GM12878 (cell line): ENCODE measurements around the gene EMILIN2. TPM values are rescaled to one million over a fixed set of nuclear protein-coding genes. Genes with fewer than 3 reads are reported as not detected.

ENCODE experiments used
- ATAC-seq: fragments of 200-7000 bp; cut with Tn5 transposase; 3 replicates; pipeline ENCODE4 v1.9.1; 2020; ENCODE audit warnings: mild to moderate bottlenecking, moderate library complexity
- BruUV-seq: library from RNA; stranded (reverse); fragments of 400-500 nt; replicated peaks from 2 replicates; lab custom pipeline; 2021; lab: Mats Ljungman, UMichigan
- CTCF ChIA-PET: fragments of 300-600 bp; sonication (Branson Sonifier 250); formaldehyde crosslinking; extraction: SDS; loops from one replicate; lab custom pipeline; 2021; ENCODE audit warnings: inconsistent platforms; lab: Yijun Ruan, JAX
- POLR2A ChIA-PET: fragments of 350-600 bp; formaldehyde crosslinking; extraction: SDS; loops from one replicate; lab custom pipeline; 2021; ENCODE audit warnings: inconsistent platforms; lab: Charles Lee
- RAD21 ChIA-PET: fragments of 300-600 bp; sonication (Branson Sonifier 250); formaldehyde crosslinking; loops from one replicate; lab custom pipeline; 2023; ENCODE audit warnings: antibody characterized with exemption; ENCODE audit not compliant: unreplicated experiment; lab: Charles Lee
- SMC1A ChIA-PET: fragments of 300-600 bp; sonication (Branson Sonifier 250); formaldehyde crosslinking; loops from one replicate; lab custom pipeline; 2023; ENCODE audit not compliant: unreplicated experiment, uncharacterized antibody; lab: Charles Lee
- DNase-seq: peaks from one replicate; pipeline ENCODE4 v3.0.0-alpha.2; 2011; ENCODE audit warnings: low read depth, low spot score
- FAIRE-seq: peaks from 3 replicates; lab custom pipeline; 2011; peaks lifted over from hg19 to GRCh38; lab: Jason Lieb, UNC
- H2AFZ ChIP-seq: 2 replicates; pipeline ENCODE4 v1.6.0; 2011; ENCODE audit warnings: low read depth, low read length, control low read depth; ENCODE audit not compliant: control insufficient read depth
- H3K27ac ChIP-seq: 2 replicates; pipeline ENCODE4 v1.5.1; 2011; ENCODE audit warnings: control low read depth; ENCODE audit not compliant: control insufficient read depth, insufficient read depth
- H3K27me3 ChIP-seq, 2 experiments: replicated peaks in 1 of 2; 2 replicates each; pipeline versions ENCODE4 v1.6.0 to v1.6.1; 2011; ENCODE audit warnings: low read length in 1 of 2; ENCODE audit not compliant: control insufficient read depth in 2 of 2, insufficient read depth in 2 of 2
- H3K36me3 ChIP-seq, 2 experiments: 2 replicates each; pipeline ENCODE4 v1.5.1; 2011; ENCODE audit warnings: low read length in 1 of 2; ENCODE audit not compliant: control insufficient read depth in 2 of 2, insufficient read depth in 2 of 2
- H3K4me1 ChIP-seq: 2 replicates; pipeline ENCODE4 v1.6.1; 2011; ENCODE audit warnings: mild to moderate bottlenecking, low read length, moderate library complexity, mixed read lengths; ENCODE audit not compliant: control insufficient read depth, insufficient read depth
- H3K4me2 ChIP-seq: 2 replicates; pipeline ENCODE4 v1.6.0; 2011; ENCODE audit warnings: control low read depth; ENCODE audit not compliant: control insufficient read depth, insufficient read depth
- H3K4me3 ChIP-seq: fragments of 200-600 bp; sonication (generic); 2 replicates; pipeline ENCODE4 v1.5.1; 2016
- H3K79me2 ChIP-seq: 2 replicates; pipeline ENCODE4 v1.6.0; 2011; ENCODE audit warnings: low read length; ENCODE audit not compliant: control insufficient read depth, insufficient read depth
- H3K9ac ChIP-seq: 2 replicates; pipeline ENCODE4 v1.8.0; 2011; ENCODE audit warnings: low read length, control low read depth, mixed read lengths; ENCODE audit not compliant: control insufficient read depth, insufficient read depth
- H3K9me3 ChIP-seq: replicated peaks from 3 replicates; pipeline ENCODE4 v1.5.1; 2011; ENCODE audit warnings: mild to moderate bottlenecking, low read length; ENCODE audit not compliant: control insufficient read depth, insufficient read depth
- H4K20me1 ChIP-seq: 2 replicates; pipeline ENCODE4 v1.6.0; 2011; ENCODE audit not compliant: control insufficient read depth, insufficient read depth
- ASH2L ChIP-seq: fragments of 300-600, 200-600 bp; sonication (generic); IDR thresholded peaks from 2 replicates; pipeline ENCODE4 v1.6.1; 2017; ENCODE audit warnings: low read depth, mild to moderate bottlenecking, borderline replicate concordance
- ATF3 ChIP-seq: IDR thresholded peaks from 2 replicates; pipeline ENCODE4 v1.6.1; 2011; ENCODE audit warnings: low read depth, mild to moderate bottlenecking, low read length, moderate library complexity, borderline replicate concordance; ENCODE audit errors: extremely low read depth
- CTCF ChIP-seq, 3 experiments: IDR thresholded peaks in 2 of 3; conservative IDR thresholded peaks in 1 of 3; 2 replicates each; pipeline ENCODE4 v1.5.1; 2011; ENCODE audit warnings: low read depth in 3 of 3, low read length in 3 of 3, mild to moderate bottlenecking in 3 of 3, control low read depth in 2 of 3, moderate library complexity in 2 of 3, inconsistent platforms in 1 of 3, mixed read lengths in 1 of 3; ENCODE audit not compliant: control insufficient read depth in 2 of 3, insufficient read depth in 1 of 3; ENCODE audit errors: extremely low read depth in 1 of 3
- ETV6 ChIP-seq, 2 experiments: fragments of 450-650 bp in 1 of 2; IDR thresholded peaks in 1 of 2; conservative IDR thresholded peaks in 1 of 2; 2 replicates each; pipeline ENCODE4 v1.6.1; 2014; ENCODE audit warnings: antibody characterized with exemption in 1 of 2, borderline replicate concordance in 1 of 2, low read depth in 1 of 2, mild to moderate bottlenecking in 1 of 2, moderate library complexity in 1 of 2
- FOXK2 ChIP-seq: fragments of 450-650 bp; IDR thresholded peaks from 2 replicates; pipeline ENCODE4 v1.6.1; 2017; ENCODE audit warnings: mild to moderate bottlenecking, moderate library complexity
- HSF1 ChIP-seq: fragments of 150-350 bp; IDR thresholded peaks from 2 replicates; pipeline ENCODE4 v1.6.1; 2014; ENCODE audit warnings: mild to moderate bottlenecking, low read depth, low read length
- MYC ChIP-seq: IDR thresholded peaks from 2 replicates; pipeline ENCODE4 v1.6.1; 2011; ENCODE audit warnings: mild to moderate bottlenecking, low read length, moderate library complexity, inconsistent platforms; ENCODE audit not compliant: insufficient read depth, insufficient replicate concordance, insufficient read length, severe bottlenecking
- RBBP5 ChIP-seq: fragments of 200-600 bp; sonication (generic); conservative IDR thresholded peaks from 2 replicates; pipeline ENCODE4 v1.6.1; 2016
- SMAD1 ChIP-seq: fragments of 450-650 bp; IDR thresholded peaks from 2 replicates; pipeline ENCODE4 v1.6.1; 2018; ENCODE audit warnings: mild to moderate bottlenecking, low read depth; ENCODE audit not compliant: partially characterized antibody
- SREBF1 ChIP-seq: IDR thresholded peaks from 2 replicates; pipeline ENCODE4 v1.6.1; 2012; ENCODE audit warnings: mild to moderate bottlenecking, low read length
- SUZ12 ChIP-seq: fragments of 200-600 bp; sonication (generic); IDR thresholded peaks from one replicate; pipeline ENCODE4 v1.6.1; 2018; ENCODE audit warnings: antibody characterized with exemption, mild to moderate bottlenecking; ENCODE audit not compliant: unreplicated experiment
- TARDBP ChIP-seq: IDR thresholded peaks from 2 replicates; pipeline ENCODE4 v1.6.1; 2016; ENCODE audit warnings: borderline replicate concordance
- ZBED1 ChIP-seq: IDR thresholded peaks from 2 replicates; pipeline ENCODE4 v1.6.1; 2016; ENCODE audit warnings: borderline replicate concordance
- ZNF24 ChIP-seq: fragments of 450-650 bp; IDR thresholded peaks from 2 replicates; pipeline ENCODE4 v1.6.1; 2017; ENCODE audit warnings: antibody characterized with exemption, mild to moderate bottlenecking
- WGBS: methylation state at CpG from one replicate; pipeline ENCODE4 v1.1.6; 2016; ENCODE audit warnings: low lambda C conversion rate; ENCODE audit not compliant: insufficient replicate concordance, insufficient coverage; ENCODE audit errors: missing lambda C conversion rate; 5-methylcytosine and 5-hydroxymethylcytosine counted together
- in situ Hi-C: fragments of 300-500 bp; cut with MboI; formaldehyde crosslinking; loops from 9 replicates; pipeline ENCODE4 v1.14.3; 2018; ENCODE audit warnings: mixed read lengths
- intact Hi-C: fragments of 100-400 bp; cut with micrococcal nuclease; formaldehyde crosslinking; loops from one replicate; pipeline ENCODE4 v1.14.2; 2022; ENCODE audit not compliant: unreplicated experiment
- polyA plus RNA-seq, 11 experiments: library from polyadenylated mRNA; depleted of rRNA in 4 of 11; unstranded in 6 of 11; stranded (reverse) in 5 of 11; fragments of >200 nt; fragmentation: Nextera tagmentation in 4 of 11; fragmentation: Illumina TruSeq in 1 of 11; extraction: Ambion mirVana in 4 of 11; extraction: Trizol in 1 of 11; gene quantifications; 1 replicate in 1 of 11; 2 replicates in 10 of 11; pipeline versions ENCODE4 v1.2.1 to v1.2.3, GENCODE V29; 2011 to 2016; ENCODE audit warnings: inconsistent platforms in 2 of 11, missing spikeins in 2 of 11, low read depth in 1 of 11
- total RNA-seq, 4 experiments: library from RNA; depleted of rRNA in 3 of 4; stranded (reverse); fragments of >200 nt in 3 of 4; fragmentation: Illumina TruSeq in 1 of 4; extraction: Trizol in 1 of 4; gene quantifications; 2 replicates each; pipeline versions ENCODE4 v1.2.1 to v1.2.3, GENCODE V29; 2013 to 2021
- TF ChIP-seq, protein P1 (sequence below): fragments of 450-650 bp; IDR thresholded peaks from 2 replicates; pipeline ENCODE4 v1.6.1; 2018; ENCODE audit warnings: borderline replicate concordance, mild to moderate bottlenecking; ENCODE audit not compliant: partially characterized antibody
- TF ChIP-seq, protein P2 (sequence below): IDR thresholded peaks from 2 replicates; pipeline ENCODE4 v1.6.1; 2012; ENCODE audit warnings: low read depth, low read length, improper control_type of control experiment

EMILIN2 gene
- total and polyA plus RNA-seq, 10 of the 15 experiments (the other 5 are each of a cell fraction or from before 2014, with no cell fraction given) = 0.58 to 18.4 (median 5.9) TPM

GRCh38 chr18:2887470-2887869 lies 40.7 kb downstream of the EMILIN2 start:
- WGBS = 49% methylated on average over 4 of the region's 4 CpGs
- no peak for FAIRE-seq
- no peak for TF ChIP-seq TARDBP
- TF ChIP-seq SREBF1 = no peak
- no peak for TF ChIP-seq SUZ12
- TF ChIP-seq, protein P1, sequence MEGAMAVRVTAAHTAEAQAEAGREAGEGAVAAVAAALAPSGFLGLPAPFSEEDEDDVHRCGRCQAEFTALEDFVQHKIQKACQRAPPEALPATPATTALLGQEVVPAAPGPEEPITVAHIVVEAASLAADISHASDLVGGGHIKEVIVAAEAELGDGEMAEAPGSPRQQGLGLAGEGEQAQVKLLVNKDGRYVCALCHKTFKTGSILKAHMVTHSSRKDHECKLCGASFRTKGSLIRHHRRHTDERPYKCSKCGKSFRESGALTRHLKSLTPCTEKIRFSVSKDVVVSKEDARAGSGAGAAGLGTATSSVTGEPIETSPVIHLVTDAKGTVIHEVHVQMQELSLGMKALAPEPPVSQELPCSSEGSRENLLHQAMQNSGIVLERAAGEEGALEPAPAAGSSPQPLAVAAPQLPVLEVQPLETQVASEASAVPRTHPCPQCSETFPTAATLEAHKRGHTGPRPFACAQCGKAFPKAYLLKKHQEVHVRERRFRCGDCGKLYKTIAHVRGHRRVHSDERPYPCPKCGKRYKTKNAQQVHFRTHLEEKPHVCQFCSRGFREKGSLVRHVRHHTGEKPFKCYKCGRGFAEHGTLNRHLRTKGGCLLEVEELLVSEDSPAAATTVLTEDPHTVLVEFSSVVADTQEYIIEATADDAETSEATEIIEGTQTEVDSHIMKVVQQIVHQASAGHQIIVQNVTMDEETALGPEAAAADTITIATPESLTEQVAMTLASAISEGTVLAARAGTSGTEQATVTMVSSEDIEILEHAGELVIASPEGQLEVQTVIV = no peak
- no peak for TF ChIP-seq ZBED1
- TF ChIP-seq ETV6 (conservative IDR thresholded peaks at IDR 0.05 in 1 of 2, IDR thresholded peaks at IDR 0.05 in 1 of 2; ENCODE audit: borderline replicate concordance in 1 of 2, low read depth in 1 of 2) = no peak
- no peak for TF ChIP-seq FOXK2
- no peak for TF ChIP-seq CTCF (IDR thresholded peaks at IDR 0.05 in 2 of 3, conservative IDR thresholded peaks at IDR 0.05 in 1 of 3; ENCODE audit: control insufficient read depth in 2 of 3, extremely low read depth in 1 of 3, insufficient read depth in 1 of 3, low read depth in 3 of 3, low read length in 3 of 3)
- TF ChIP-seq HSF1 = no peak
- TF ChIP-seq, protein P2, sequence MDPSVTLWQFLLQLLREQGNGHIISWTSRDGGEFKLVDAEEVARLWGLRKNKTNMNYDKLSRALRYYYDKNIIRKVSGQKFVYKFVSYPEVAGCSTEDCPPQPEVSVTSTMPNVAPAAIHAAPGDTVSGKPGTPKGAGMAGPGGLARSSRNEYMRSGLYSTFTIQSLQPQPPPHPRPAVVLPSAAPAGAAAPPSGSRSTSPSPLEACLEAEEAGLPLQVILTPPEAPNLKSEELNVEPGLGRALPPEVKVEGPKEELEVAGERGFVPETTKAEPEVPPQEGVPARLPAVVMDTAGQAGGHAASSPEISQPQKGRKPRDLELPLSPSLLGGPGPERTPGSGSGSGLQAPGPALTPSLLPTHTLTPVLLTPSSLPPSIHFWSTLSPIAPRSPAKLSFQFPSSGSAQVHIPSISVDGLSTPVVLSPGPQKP = no peak
- TF ChIP-seq MYC = no peak
- no peak for TF ChIP-seq RBBP5
- TF ChIP-seq ASH2L = no peak
- no peak for TF ChIP-seq ZNF24
- no peak for TF ChIP-seq SMAD1
- no peak for TF ChIP-seq ATF3

More at GRCh38 chr18:2887470-2887869, 40.7 kb downstream of the EMILIN2 start:
- intact Hi-C loops (no loop called here), in situ Hi-C loops (no loop called here)
- H3K36me3 ChIP-seq = no peaks in the 10 kb centered on the region
- ATAC-seq (no peak), DNase-seq (no peak)
- H2AFZ ChIP-seq = no peak overlapping the region
- no peaks in the 10 kb centered on the region; the same call in 2 of the 3 replicates for H3K9me3 ChIP-seq
- no peak overlapping the region for H3K27ac ChIP-seq
- H3K4me3 ChIP-seq = no peak overlapping the region
- ChIA-PET CTCF (no interaction called here), SMC1A (no interaction called here), POLR2A (no interaction called here), RAD21 (no interaction called here)
- H3K4me2 ChIP-seq = no peak overlapping the region
- H4K20me1 ChIP-seq = no peaks in the 10 kb centered on the region
- H3K9ac ChIP-seq = no peak overlapping the region
- peaks cover 9% of the 10 kb centered on the region for H3K4me1 ChIP-seq
- no TSS peak for BruUV-seq
- no peaks in the 10 kb centered on the region for H3K79me2 ChIP-seq
- H3K27me3 ChIP-seq = no peaks in the 10 kb centered on the region; a peak in 1 of 4 replicates
